DND-41 (cell line): ENCODE data around the gene GCFC2.

ENCODE experiments used
- CTCF ChIP-seq: IDR thresholded peaks from 2 replicates; pipeline ENCODE4 v1.5.1; 2012; ENCODE audit warnings: borderline replicate concordance, low read length, moderate library complexity, mild to moderate bottlenecking; ENCODE audit not compliant: poor library complexity, severe bottlenecking; ENCODE audit errors: extremely low read depth
- EZH2 ChIP-seq: IDR thresholded peaks from 3 replicates; pipeline ENCODE4 v1.6.1; 2012; ENCODE audit warnings: borderline replicate concordance, low read depth, mild to moderate bottlenecking, moderate library complexity, low read length, inconsistent platforms; ENCODE audit not compliant: severe bottlenecking

- TF ChIP-seq CTCF = peak; percentile 97
- TF ChIP-seq EZH2 = no peak
Measured at GRCh38 chr2:75627902-75628504, 82.7 kb downstream of the GCFC2 start.
